HG02943 (cell line): ENCODE results near the gene NAA60.

Experiments
- ATAC-seq: cut with Tn5 transposase; IDR thresholded peaks from one replicate; pipeline ENCODE4 v1.9.1; 2021; ENCODE audit warnings: mild to moderate bottlenecking, low read depth, moderate library complexity; ENCODE audit not compliant: unreplicated experiment

NAA60 gene

DNA sequence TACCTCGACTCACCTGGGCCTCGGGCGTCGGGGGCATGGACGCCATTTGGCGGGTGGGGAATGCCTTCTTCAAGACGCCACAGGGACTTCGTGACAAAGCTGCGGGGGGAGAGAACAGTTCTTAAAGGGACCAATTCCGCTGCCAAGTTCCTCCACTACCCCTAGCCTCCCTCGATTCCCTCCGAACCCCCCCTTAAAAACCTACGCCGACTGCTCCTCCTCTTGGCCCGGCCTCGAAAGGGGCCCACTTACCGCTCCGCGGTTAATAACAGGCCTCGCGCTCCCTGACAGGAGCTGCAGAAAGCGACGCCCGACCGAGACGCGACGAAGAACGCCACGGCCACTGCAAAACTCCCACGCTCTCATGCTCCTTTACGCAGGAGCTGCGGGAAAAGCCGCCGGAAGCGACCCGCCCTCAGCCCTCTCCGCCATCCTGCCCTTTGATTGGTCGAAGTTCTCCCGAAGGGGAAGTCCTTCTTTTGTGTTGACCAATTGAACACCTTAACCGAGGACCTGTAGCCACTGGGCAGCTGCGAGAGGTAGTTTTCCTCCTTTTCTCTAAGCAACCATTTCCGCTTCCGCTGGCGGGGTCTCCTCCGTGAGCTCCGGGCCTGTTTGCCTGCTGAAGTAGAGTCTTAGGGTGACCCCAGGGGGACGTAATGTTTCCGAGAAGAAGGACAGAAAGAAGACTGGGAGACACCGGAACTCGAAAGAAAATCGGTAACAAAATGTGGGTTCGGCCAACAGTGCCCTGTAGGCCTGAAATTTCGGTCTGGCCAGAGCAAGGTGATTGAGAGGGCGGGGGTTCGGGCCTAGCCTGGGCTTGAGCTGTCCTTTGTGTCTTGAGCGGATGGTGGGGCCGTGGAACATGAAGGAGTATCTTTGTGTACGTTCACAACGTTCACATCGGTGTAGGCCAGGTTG lies at the start of gene NAA60, which contains the start of gene ZNF597:
Gene NAA60, plus strand, starts transcription at position 573 of the 924 bp plus-strand sequence. CDS start 32,548 bp downstream, outside the sequence.
Gene ZNF597, minus strand, starts transcription at position 397 of the 924 bp plus-strand sequence. Its CDS starts 351 bp downstream, at position 46.
- ATAC-seq, result peak; percentile 83

DNA sequence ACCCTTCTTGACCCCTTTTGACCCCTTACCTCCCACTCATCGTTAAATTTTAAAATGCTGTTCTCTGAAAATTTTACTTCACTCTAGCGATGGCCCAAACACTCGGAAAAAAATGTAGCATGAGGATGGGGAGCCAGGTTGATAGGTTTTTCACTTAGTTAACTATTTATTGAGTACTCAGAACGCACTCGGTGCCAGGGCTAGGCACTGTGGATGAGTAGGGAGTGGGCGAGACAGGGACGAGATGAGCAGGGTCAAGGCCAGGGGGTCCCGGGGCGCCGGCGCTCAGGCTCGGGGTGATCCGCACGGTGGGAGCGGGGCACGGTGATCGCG lies 43.1 kb upstream of the NAA60 start:
- ATAC-seq, result peak; percentile 45

DNA sequence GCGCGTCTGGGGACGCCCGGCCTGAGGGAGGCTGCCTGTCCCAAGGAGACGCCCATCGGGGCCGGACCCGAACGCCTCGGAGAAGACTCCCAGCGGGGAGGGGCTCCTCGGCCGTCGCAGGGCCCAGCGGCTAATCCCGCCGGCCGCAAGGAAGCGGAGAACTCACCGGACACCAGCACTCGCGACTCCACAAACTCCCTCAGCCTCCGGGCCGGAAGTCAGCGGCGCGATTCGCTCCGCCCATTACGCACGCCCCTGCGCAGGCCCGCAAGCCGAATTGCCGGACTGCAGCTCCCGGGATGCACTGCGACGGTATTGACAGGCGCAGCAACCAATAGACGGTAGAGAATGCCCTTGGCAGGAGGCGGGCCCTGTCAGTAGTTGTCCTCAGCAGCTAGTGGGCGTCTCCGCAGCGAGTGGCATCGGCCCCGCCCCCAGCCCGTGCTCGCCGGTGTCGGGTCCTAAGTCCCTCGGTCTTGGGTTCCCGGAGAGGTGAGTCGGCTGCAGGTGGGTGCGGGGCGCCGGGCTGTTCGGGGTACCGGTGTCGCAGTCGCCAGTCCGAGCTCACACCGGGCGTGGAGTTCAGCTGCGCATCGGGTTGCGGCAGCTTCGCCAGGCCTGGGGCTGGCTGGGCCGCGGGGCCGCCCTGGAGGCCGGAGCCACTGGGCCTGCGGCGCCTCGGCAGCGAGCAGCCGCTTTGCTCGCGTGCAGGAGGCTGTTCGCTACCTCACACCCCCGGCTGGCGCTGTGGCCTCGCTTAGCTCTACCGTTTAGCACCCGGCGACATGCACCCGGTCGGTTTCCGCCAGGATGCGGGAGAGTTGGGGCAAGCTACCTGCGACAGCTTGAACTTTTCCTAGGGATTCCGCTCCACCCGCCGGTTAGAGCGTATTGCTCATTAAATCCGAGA lies 42.4 kb upstream of the NAA60 start, which contains the start of the genes ZNF174 and ZSCAN32:
Gene ZNF174, plus strand, starts transcription at position 437 of the 910 bp plus-strand sequence. CDS start 790 bp downstream, outside the sequence.
Gene ZSCAN32, minus strand, starts transcription at position 226 of the 910 bp plus-strand sequence. CDS start 3,447 bp downstream, outside the sequence.
- ATAC-seq, result peak; percentile 97

DNA sequence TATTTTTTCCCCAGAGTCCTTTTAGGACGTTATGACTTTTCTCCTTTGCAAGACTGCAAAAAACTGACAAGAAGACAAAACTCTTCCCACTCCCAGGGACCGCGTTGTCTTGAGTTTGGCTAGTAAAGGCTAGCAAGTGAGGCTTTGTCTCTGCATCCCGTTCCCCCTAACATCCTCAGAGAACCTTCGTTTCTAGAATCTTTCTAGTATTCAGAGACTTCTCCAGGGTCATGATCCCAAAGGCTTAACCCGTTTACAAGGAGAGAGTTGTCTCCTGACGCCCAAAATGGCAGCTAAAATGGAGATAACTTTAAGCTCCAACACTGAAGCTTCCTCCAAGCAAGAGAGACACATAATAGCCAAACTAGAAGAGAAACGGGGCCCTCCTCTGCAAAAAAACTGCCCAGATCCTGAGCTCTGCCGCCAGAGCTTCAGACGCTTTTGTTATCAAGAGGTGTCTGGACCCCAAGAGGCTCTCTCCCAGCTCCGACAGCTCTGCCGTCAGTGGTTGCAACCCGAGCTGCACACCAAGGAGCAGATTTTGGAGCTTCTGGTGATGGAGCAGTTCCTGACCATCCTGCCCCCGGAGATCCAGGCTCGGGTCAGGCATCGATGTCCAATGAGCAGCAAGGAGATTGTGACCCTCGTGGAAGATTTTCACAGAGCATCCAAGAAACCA lies 41.6 kb upstream of the NAA60 start:
- no peak for ATAC-seq

DNA sequence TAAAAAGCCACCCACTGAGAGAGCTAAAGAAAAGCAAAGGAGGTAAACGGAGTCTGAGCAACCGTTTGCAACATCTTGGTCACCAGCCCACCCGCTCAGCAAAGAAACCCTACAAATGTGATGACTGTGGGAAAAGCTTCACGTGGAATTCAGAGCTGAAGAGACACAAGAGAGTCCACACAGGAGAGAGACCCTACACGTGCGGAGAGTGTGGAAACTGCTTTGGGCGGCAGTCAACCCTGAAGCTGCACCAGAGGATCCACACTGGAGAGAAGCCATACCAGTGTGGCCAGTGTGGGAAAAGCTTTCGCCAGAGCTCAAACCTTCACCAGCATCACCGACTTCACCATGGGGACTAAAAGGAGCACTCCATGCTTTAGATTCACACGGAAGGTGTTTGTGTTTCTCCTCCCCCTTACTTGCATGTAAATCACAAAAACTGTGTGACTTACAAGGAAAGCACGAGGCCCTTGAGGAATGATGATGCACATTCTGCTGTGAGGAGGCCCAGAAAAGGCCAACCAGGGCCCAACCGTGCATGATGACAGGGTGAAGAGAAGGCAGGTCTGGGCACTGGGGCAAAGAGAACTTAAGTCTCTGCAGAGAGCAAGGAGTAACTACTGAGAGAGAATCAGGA lies 34.8 kb upstream of the NAA60 start:
- no peak for ATAC-seq

DNA sequence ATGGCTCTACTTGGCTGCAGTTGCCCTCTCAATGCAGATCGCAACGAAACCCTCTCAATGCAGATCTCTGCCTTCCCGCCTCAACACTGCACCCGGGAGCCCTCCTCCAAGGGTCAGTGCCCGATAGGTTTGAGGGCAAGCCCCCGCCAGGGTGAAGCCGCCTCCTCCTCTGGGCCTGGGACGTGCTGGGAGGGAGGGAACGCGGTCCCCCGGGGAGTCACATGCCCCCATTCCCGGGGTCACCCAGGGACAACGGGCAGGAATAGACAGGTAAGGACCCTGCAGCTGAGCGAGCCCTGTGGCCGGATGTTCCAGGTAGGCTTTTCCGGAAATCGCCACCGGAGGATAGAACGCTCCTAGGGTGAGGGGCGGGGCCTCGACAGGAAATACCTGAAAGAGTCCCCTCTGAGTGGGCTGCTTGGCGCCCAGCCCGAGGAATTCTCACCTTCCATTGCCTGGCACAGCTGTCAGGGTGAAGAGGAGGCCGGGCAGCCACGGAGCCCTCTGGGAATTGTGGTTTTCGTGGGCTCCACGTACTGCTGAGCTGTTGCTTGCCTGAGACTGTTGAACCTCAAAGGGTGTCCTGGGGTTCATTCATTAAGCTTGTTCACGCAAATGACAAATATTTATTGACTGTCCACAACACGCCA lies 29.6 kb upstream of the NAA60 start:
- ATAC-seq, result no peak

DNA sequence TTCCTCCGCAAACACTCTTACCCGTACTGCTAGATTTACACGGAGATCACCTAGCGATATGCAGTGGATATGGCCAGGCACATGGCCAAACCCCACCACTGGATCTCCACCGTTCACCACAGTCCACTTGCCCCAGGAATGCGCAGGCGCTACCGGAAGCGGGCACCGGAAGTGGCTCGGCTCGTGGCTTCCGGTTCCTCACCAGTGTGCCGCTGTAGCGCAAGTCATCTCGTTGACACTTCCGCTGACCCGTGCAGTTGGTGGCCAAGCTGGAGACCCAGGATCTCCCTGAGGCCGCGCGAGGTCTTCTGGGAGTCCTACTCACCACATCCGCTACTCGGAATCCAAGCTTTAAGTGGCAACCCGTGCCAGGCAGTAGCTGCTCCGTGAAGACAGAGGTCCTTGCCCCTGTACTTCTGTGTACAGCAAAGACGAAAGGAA lies 11.7 kb upstream of the NAA60 start:
- no peak for ATAC-seq

DNA sequence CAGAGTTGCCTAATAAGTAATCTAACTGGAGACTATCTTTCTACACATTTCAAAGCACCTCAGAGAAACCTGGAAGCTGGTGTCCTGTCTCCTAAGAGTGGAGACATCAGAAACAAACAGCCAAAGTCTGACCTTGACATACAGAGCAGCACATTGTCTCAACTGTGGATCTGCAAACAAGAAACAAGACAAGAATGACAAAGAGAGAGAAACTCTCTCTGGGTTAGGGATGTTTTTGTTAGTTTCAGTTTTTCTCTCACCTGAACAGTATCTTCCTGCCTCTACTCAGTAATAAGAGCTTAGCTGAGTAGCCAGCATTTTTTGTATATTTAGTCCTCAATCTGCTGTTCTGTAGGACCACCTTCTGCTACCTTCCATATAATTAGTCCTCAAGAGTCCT lies 9.1 kb upstream of the NAA60 start:
- no peak for ATAC-seq

DNA sequence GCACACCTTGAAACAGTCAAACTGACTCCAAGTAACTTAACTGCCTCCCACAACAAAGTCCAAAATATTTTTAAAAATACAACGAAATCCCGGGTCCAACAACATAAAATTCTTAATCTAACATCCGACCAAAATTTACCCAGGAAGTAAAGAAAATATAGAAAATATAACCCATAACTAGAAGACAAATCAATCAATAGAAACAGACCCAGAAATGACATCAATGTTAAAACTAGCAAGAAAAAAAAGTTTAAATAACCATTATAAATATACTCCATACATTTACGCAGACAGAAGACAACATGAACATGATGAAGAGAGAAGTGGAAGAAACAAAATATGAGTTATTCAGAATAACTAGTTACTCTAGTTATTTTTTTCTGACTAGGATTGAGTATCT lies 3.8 kb upstream of the NAA60 start:
- ATAC-seq, result no peak

DNA sequence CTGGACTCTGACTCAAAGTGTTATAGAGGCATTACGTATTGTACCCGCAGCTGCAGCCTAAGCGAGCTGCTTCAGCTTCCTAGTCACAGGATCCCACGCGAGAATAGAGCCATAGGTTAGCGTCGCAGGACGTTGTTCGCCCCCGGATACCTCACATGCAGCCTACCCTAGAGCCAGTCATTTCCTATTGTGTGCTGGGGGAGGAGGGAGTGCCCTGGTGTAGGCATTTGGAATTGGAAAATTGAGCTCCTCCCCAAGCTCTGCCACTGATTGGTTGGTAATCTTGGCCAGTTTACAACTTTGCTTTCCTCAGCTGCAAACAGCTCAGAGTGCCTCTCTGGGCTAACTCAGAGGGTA lies 530 bp downstream of the NAA60 start:
- peak; percentile 34 for ATAC-seq

DNA sequence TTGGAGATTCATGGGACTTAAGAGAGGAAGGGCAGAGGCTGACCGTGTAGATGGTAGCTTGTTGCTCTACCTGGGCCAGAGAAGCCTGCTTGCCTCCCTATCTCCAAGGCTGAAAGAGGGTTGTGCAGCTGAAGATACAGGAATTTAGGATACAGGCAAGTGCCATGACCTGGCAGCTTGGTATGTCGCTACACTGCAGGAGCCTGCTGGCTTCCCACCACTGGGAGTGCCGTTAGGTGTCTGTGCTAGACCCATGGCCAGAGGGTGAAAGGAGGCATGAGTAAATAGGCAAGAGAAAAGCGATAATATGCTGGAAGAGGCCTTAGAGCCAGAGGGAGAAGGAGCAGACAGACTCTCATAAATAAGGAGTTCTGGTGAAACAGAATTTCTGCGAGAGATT lies 10.6 kb downstream of the NAA60 start:
- ATAC-seq, result no peak

DNA sequence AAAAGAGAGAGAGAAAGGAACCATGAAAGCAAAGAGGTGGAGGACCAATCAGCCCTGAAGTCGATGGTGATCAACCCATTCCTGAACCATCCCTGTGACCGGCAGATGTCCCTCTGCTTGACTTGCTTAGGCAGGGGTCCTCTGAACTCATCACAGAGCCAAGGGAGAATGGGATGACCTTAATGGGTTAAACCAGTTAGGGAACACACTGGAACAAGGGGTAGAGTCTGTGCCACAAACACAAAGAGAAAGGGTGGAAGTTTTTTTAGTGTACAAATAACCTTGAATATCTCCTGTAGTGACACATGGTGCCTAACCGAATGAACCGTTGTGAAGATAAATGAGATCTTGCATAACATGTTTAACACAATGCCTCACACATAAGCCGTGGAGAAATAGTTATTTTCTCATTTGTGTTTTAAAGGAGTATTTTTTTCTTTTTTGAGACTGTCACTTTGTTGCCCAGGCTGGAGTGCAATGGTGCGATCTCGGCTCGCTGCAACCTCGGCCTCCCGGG lies 11.2 kb downstream of the NAA60 start:
- no peak for ATAC-seq

DNA sequence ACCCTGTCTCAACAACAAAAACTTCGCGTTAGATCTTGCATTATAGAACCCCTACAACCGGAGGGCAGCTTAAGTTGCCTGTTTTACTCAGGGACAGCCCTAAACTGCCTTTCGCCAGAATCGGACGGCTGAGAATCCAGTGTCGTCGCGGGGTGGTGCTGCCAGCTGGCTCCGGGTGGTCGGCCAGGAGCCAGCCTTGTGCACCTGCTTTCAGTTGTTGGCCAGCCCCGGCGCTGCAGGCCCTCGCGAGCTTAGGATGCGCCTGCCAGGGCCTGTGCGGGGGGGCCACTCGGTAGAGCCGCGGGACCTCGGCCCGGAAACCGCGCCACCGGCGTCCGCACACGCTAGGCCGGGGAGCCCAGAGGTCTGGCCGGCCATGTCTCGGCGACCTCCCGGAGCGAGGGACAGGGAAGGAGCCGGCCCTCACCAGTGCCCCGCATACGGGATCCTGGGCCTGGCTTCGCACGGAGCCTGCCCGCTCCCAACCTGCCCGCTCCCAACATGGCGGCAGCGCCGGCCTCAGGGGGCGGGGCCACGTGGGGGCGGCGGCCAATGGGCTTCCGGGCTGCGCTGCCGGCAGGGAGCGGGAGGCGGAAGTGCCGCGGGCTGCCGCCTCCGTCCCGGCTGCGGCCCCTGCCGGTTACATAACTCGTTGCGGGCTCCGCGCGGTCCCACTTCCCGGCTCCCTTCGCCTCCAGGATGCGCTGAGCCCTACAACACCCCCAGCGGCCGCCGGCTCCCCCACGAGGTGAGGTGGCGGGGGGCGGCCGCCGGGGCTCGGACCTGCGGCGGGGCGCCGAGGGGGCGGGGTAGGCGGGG lies 14.2 kb downstream of the NAA60 start:
- peak; percentile 56 for ATAC-seq

DNA sequence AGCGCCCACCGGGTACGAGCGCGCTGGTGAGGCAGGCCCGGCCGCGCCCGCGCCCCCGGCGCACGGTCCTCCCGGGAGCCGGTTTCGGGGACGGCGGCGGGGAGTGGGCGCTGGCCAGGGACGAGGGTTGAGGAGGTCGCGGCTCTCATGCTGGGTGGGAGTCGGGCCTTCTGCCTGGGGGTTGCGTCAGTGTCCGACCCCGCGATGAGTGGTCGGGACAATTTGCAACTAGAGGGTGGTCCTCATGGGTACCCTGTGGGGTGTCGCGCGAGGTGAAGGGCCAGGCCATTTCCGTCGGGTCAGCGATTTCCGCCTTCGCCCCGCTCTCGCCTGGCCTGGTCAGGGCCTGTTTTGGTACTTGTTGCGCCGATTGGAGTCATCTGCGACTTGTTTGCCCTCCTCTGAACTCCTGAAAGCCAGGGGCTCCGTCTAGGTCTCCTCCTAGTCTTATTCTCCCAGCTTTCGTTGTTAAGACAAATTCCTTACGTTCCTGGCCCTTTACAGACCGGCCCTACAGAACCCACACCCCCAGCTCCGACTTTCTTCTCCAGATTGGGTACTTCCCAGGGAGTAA lies 14.9 kb downstream of the NAA60 start:
- ATAC-seq, result no peak

DNA sequence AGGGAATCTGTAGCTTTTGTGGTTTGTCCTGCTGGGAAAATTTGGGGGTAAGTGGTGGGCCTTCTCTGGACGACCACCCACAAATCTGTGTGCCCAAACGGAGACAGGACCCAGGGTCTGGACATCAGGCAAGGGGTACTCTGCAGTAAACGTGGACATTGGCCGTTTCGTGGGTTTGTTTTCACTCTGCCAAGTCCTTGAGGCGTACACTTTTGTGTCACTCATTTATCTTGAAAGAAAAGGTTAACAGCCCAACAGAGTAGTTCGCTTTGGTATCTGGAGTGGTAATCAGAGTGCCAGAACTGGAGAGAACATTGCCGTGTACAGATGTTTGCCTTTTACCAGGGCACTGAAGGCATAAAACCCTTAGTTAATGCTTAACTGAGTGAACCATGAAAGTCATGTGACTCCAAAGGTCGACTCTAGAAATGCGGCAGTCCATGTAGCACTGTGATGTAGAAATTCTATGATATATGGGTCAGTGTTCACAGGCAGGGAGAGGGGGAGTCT lies 15.4 kb downstream of the NAA60 start:
- ATAC-seq, result no peak

DNA sequence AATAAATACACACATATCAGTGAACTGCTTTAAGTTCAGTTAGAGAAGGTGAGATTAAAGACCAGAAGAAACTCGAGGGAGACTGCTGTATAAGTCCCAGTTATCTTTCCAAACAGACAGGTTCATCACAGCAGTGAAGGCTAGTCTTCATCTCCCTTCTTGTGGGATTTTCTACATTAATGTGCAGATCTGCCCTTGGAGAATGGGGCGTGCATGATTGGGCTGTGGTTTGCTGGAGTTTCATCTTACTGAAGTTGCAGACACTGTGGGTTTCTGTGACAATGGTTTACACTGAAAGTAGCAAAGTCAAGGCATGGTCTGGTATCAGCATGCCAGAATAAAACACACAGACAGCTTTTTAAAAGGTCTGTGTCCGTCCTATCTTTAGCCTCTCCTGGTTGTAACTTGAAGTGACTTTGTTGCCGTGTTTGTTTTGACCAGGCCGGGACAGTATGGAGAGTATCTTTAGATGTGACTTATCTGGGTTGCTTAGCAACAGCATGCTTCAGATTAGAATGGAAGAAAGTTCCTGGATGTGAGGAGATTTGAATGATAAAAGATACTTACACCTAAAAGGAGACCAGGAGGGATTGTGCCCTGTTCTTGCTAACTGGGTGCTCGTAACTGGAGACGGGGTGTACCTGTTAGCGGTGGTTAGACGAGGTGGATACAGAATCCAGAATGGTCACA lies 16.1 kb downstream of the NAA60 start:
- ATAC-seq, result no peak

DNA sequence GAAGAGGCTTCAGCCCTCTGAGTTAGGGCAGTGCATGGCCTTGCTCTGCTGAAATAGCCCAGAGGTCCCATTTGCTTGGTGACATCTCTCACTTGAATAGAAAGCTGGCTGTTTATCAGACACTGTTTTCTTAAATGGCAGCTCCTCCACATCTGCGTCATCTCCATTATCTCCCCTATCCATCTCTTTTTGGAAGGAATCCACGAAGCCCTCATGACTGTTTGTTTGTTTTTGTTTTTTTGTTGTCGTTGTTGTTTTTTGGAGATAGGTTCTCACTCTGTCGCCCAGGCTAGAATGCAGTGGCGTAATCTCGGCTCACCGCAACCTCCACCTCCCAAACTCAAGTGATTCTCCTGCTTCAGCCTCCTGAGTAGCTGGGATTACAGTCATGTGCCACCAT lies 16.6 kb downstream of the NAA60 start:
- ATAC-seq, result no peak
